Activated CD4-positive, alpha-beta T cell treated with anti-CD3 and anti-CD28 coated beads for 36 hours (primary cell): ENCODE measurements around the gene NUTF2. TPM values are rescaled to one million over a fixed set of nuclear protein-coding genes. Genes with fewer than 3 reads are reported as not detected.

Experiments
- ATAC-seq: fragments of 200-7000 bp; cut with Tn5 transposase; one replicate; pipeline ENCODE4 v1.10.0; 2021; ENCODE audit warnings: mild to moderate bottlenecking, moderate library complexity
- CTCF ChIA-PET: fragments of 350-600 bp; sonication (Branson Sonifier 250); formaldehyde crosslinking; loops from one replicate; lab custom pipeline; 2021; ENCODE audit warnings: antibody characterized with exemption; lab: Charles Lee
- POLR2A ChIA-PET: fragments of 350-600 bp; sonication (Branson Sonifier 250); formaldehyde crosslinking; loops from one replicate; lab custom pipeline; 2021; ENCODE audit warnings: antibody characterized with exemption, inconsistent platforms; lab: Charles Lee
- DNase-seq: peaks from one replicate; pipeline ENCODE4 v3.0.0-alpha.2; 2020
- H3K27ac Mint-ChIP-seq: one replicate; pipeline ENCODE4 v1.8.0; 2021; ENCODE audit warnings: mixed read lengths
- H3K27me3 Mint-ChIP-seq: one replicate; pipeline ENCODE4 v1.8.0; 2021; ENCODE audit warnings: mixed read lengths
- H3K36me3 Mint-ChIP-seq: one replicate; pipeline ENCODE4 v1.8.0; 2021; ENCODE audit warnings: low read depth, mixed read lengths
- H3K4me1 Mint-ChIP-seq: one replicate; pipeline ENCODE4 v1.8.0; 2021; ENCODE audit warnings: mixed read lengths
- H3K4me3 Mint-ChIP-seq: one replicate; pipeline ENCODE4 v1.8.0; 2021; ENCODE audit warnings: mild to moderate bottlenecking, moderate library complexity, mixed read lengths
- H3K9me3 Mint-ChIP-seq: one replicate; pipeline ENCODE4 v1.8.0; 2021; ENCODE audit warnings: low read depth, mixed read lengths
- intact Hi-C, 2 experiments: fragments of 100-400 bp; cut with DNase I in 1 of 2; cut with micrococcal nuclease in 1 of 2; formaldehyde crosslinking; loops; one replicate each; pipeline versions ENCODE4 v1.14.2 to v1.15.1; 2022 to 2024; cut with DNase I, micrococcal nuclease
- total RNA-seq, 2 experiments: library from RNA; stranded (reverse); gene quantifications; one replicate each; pipeline ENCODE4 v1.2.3, GENCODE V29; 2021

Gene NUTF2
- total RNA-seq, 2 experiments from 2014 or later, result 156 to 249 TPM

- no peaks in the 10 kb centered on the region for H3K9me3 Mint-ChIP-seq
- POLR2A ChIA-PET, result interaction anchor here (0.9 to 1.2 kb wide), 5 partner anchors 12 to 325 kb away, joined by 3 read pairs; partner anchors contain the start of gene NFATC3
- CTCF ChIA-PET, result interaction anchor here (0.6 to 2.6 kb wide), 8 partner anchors 12 to 325 kb away, joined by 3 to 12 read pairs (median 4); partner anchors contain the start of genes RANBP10 and TSNAXIP1
- H3K27me3 Mint-ChIP-seq, result no peaks in the 10 kb centered on the region
- H3K4me3 Mint-ChIP-seq, result peak overlapping the region; percentile 77
- intact Hi-C loops, result loop anchor here (1.0 to 10.0 kb wide), 19 partner anchors 13 to 365 kb away; partner anchors contain the start of genes EDC4 (in 2 of the 2), PSKH1 (in 2 of the 2), ACD (in 1 of the 2) and ATP6V0D1 (in 1 of the 2)
- peaks cover 50% of the 10 kb centered on the region for H3K4me1 Mint-ChIP-seq
- H3K27ac Mint-ChIP-seq, result peak overlapping the region; percentile 83
- H3K36me3 Mint-ChIP-seq, result peaks cover 27% of the 10 kb centered on the region
- DNase-seq, result no peak
- ATAC-seq, result no peak
Observed at GRCh38 chr16:67846063-67846319, 742 bp upstream of the NUTF2 start.

- ATAC-seq, result peak; percentile 47
- ChIA-PET POLR2A (interaction anchor here (0.6 kb wide), 1 partner anchor 10 kb away, joined by 3 read pairs; no protein-coding TSS in a partner anchor), CTCF (interaction anchor here (0.7 to 1.4 kb wide), 3 partner anchors 36 to 88 kb away, joined by 3 to 4 read pairs (median 4); no protein-coding TSS in a partner anchor)
- Mint-ChIP-seq H3K4me3 (peak within 1 kb of the TSS; percentile 77), H3K4me1 (peaks cover 44% of the 10 kb centered on the region), H3K36me3 (peaks cover 27% of the 10 kb centered on the region), H3K27me3 (no peaks in the 10 kb centered on the region), H3K9me3 (no peaks in the 10 kb centered on the region), H3K27ac (peak within 1 kb of the TSS; percentile 83)
- peak; percentile 30 for DNase-seq
- intact Hi-C loops, result loop anchor here (1.0 to 10.0 kb wide), 8 partner anchors 14 to 463 kb away; partner anchors contain the start of genes DDX28 (in 1 of the 2), DUS2 (in 1 of the 2), EDC4 (in 1 of the 2) and PSKH1 (in 1 of the 2)
Observed at GRCh38 chr16:67847064-67847861, 530 bp downstream of the NUTF2 start, which contains the start of gene CENPT. Gene CENPT, minus strand, starts transcription at chr16:67847693. Its CDS starts 13,834 bp downstream, at chr16:67833859.

- no peaks in the 10 kb centered on the region for H3K9me3 Mint-ChIP-seq
- H3K4me3 Mint-ChIP-seq, result peak overlapping the region; percentile 77
- intact Hi-C loops, result loop anchor here in 1 of 2 experiments (5.0 to 10.0 kb wide), 2 partner anchors 44 to 323 kb away; partner anchors contain the start of genes PSKH1 and RIPOR1
- CTCF ChIA-PET, result interaction anchor here (0.7 to 0.9 kb wide), 2 partner anchors 31 to 38 kb away, joined by 3 read pairs; no protein-coding TSS in a partner anchor
- H3K27ac Mint-ChIP-seq, result peak overlapping the region; percentile 60
- POLR2A ChIA-PET, result interaction anchor here (0.6 kb wide), 1 partner anchor 9 kb away, joined by 3 read pairs; no protein-coding TSS in a partner anchor
- peaks cover 44% of the 10 kb centered on the region for H3K4me1 Mint-ChIP-seq
- peaks cover 25% of the 10 kb centered on the region for H3K36me3 Mint-ChIP-seq
- ATAC-seq, result no peak
- no peaks in the 10 kb centered on the region for H3K27me3 Mint-ChIP-seq
- DNase-seq, result no peak
Observed at GRCh38 chr16:67848118-67848517, 1.4 kb downstream of the NUTF2 start.

- POLR2A ChIA-PET, result no interaction called here
- H3K9me3 Mint-ChIP-seq, result no peaks in the 10 kb centered on the region
- ATAC-seq, result no peak
Observed at GRCh38 chr16:67853670-67854069, 6.9 kb downstream of the NUTF2 start.

GRCh38 chr16:67855789-67856188 lies 9.1 kb downstream of the NUTF2 start:
- no peak overlapping the region for H3K27ac Mint-ChIP-seq
- peaks cover 5% of the 10 kb centered on the region for H3K36me3 Mint-ChIP-seq
- H3K27me3 Mint-ChIP-seq, result no peaks in the 10 kb centered on the region
- H3K4me3 Mint-ChIP-seq, result no peak overlapping the region
- DNase-seq (no peak), ATAC-seq (no peak)
- peaks cover 32% of the 10 kb centered on the region for H3K4me1 Mint-ChIP-seq
- H3K9me3 Mint-ChIP-seq, result no peaks in the 10 kb centered on the region
- POLR2A ChIA-PET, result no interaction called here
- CTCF ChIA-PET, result interaction anchor here (0.8 to 1.4 kb wide), 2 partner anchors 13 to 86 kb away, joined by 3 to 4 read pairs; no protein-coding TSS in a partner anchor
- intact Hi-C loops, result no loop called here

More at GRCh38 chr16:67853670-67854069, 6.9 kb downstream of the NUTF2 start:
- peaks cover 39% of the 10 kb centered on the region for H3K4me1 Mint-ChIP-seq
- H3K36me3 Mint-ChIP-seq, result peaks cover 11% of the 10 kb centered on the region
- CTCF ChIA-PET, result interaction anchor here (0.7 to 1.4 kb wide), 3 partner anchors 9 to 18 kb away, joined by 3 to 4 read pairs (median 3); no protein-coding TSS in a partner anchor
- H3K27me3 Mint-ChIP-seq, result no peaks in the 10 kb centered on the region
- intact Hi-C loops, result no loop called here
- H3K27ac Mint-ChIP-seq, result no peak overlapping the region
- no peak for DNase-seq
- no peak overlapping the region for H3K4me3 Mint-ChIP-seq

- no peak for DNase-seq
- intact Hi-C loops, result no loop called here
- Mint-ChIP-seq H3K27me3 (no peaks in the 10 kb centered on the region), H3K36me3 (peaks cover 15% of the 10 kb centered on the region), H3K4me3 (no peak overlapping the region), H3K27ac (peak overlapping the region; percentile 29), H3K4me1 (peaks cover 32% of the 10 kb centered on the region), H3K9me3 (no peaks in the 10 kb centered on the region)
- ChIA-PET CTCF (interaction anchor here (0.6 kb wide), 1 partner anchor 392 kb away, joined by 3 read pairs; no protein-coding TSS in a partner anchor), POLR2A (interaction anchor here (0.6 kb wide), 1 partner anchor 9 kb away, joined by 3 read pairs; no protein-coding TSS in a partner anchor)
- ATAC-seq, result no peak
Observed at GRCh38 chr16:67856927-67857546, 10.3 kb downstream of the NUTF2 start.

- H3K27ac Mint-ChIP-seq, result peak overlapping the region; percentile 40
- DNase-seq (peak; percentile 55), ATAC-seq (peak; percentile 91)
Observed at GRCh38 chr16:67857547-67858233, 11.0 kb downstream of the NUTF2 start.

GRCh38 chr16:67858500-67858899 lies 11.8 kb downstream of the NUTF2 start:
- H3K36me3 Mint-ChIP-seq, result peaks cover 15% of the 10 kb centered on the region
- no peaks in the 10 kb centered on the region for H3K27me3 Mint-ChIP-seq
- H3K4me1 Mint-ChIP-seq, result peaks cover 32% of the 10 kb centered on the region
- POLR2A ChIA-PET, result interaction anchor here (0.6 to 0.7 kb wide), 2 partner anchors 34 to 50 kb away, joined by 3 read pairs; no protein-coding TSS in a partner anchor
- H3K27ac Mint-ChIP-seq, result no peak overlapping the region
- DNase-seq (no peak), ATAC-seq (no peak)
- intact Hi-C loops, result no loop called here
- CTCF ChIA-PET, result interaction anchor here (1.0 to 1.8 kb wide), 3 partner anchors 42 to 337 kb away, joined by 3 to 5 read pairs (median 4); no protein-coding TSS in a partner anchor
- H3K9me3 Mint-ChIP-seq, result no peaks in the 10 kb centered on the region
- H3K4me3 Mint-ChIP-seq, result no peak overlapping the region

More at GRCh38 chr16:67857547-67858233, 11.0 kb downstream of the NUTF2 start:
- Mint-ChIP-seq H3K27me3 (no peaks in the 10 kb centered on the region), H3K4me1 (peaks cover 32% of the 10 kb centered on the region), H3K9me3 (no peaks in the 10 kb centered on the region), H3K36me3 (peaks cover 15% of the 10 kb centered on the region), H3K4me3 (no peak overlapping the region)
- ChIA-PET CTCF (interaction anchor here (0.8 to 1.0 kb wide), 2 partner anchors 41 to 49 kb away, joined by 3 to 4 read pairs; no protein-coding TSS in a partner anchor), POLR2A (interaction anchor here (0.6 kb wide), 1 partner anchor 10 kb away, joined by 3 read pairs; no protein-coding TSS in a partner anchor)
- intact Hi-C loops, result no loop called here

GRCh38 chr16:67860589-67861398 lies 14.1 kb downstream of the NUTF2 start:
- no peaks in the 10 kb centered on the region for H3K27me3 Mint-ChIP-seq
- intact Hi-C loops, result no loop called here
- peaks cover 15% of the 10 kb centered on the region for H3K36me3 Mint-ChIP-seq
- ChIA-PET CTCF (interaction anchor here (0.6 to 4.9 kb wide), 5 partner anchors 15 to 151 kb away, joined by 3 to 22 read pairs (median 5); no protein-coding TSS in a partner anchor), POLR2A (no interaction called here)
- peak overlapping the region; percentile 19 for H3K27ac Mint-ChIP-seq
- DNase-seq (no peak), ATAC-seq (no peak)
- peaks cover 20% of the 10 kb centered on the region for H3K4me1 Mint-ChIP-seq
- no peak overlapping the region for H3K4me3 Mint-ChIP-seq
- H3K9me3 Mint-ChIP-seq, result no peaks in the 10 kb centered on the region
